Neutrophil (primary cell): ENCODE results near the gene FHOD3.

Experiments used
- H3K27ac ChIP-seq: fragments of 200-600 bp; sonication (generic); 2 replicates; pipeline ENCODE4 v1.5.1; 2016; ENCODE audit warnings: mild to moderate bottlenecking, moderate library complexity
- H3K27me3 ChIP-seq: fragments of 200-600 bp; sonication (generic); 2 replicates; pipeline ENCODE4 v1.6.0; 2016; ENCODE audit warnings: mild to moderate bottlenecking
- H3K36me3 ChIP-seq: fragments of 200-600 bp; sonication (generic); 2 replicates; pipeline ENCODE4 v1.5.1; 2017
- H3K4me1 ChIP-seq, 2 experiments: fragments of 200-600 bp in 1 of 2; sonication (generic) in 1 of 2; 1 replicate in 1 of 2; 2 replicates in 1 of 2; pipeline versions ENCODE4 v1.5.1 to v1.6.1; 2013 to 2016; ENCODE audit warnings: low read depth in 1 of 2, low read length in 1 of 2, mild to moderate bottlenecking in 1 of 2, moderate library complexity in 1 of 2; ENCODE audit not compliant: control insufficient read depth in 1 of 2, insufficient read depth in 1 of 2
- H3K4me3 ChIP-seq, 2 experiments: fragments of 200-600 bp in 1 of 2; sonication (generic) in 1 of 2; 1 replicate in 1 of 2; 2 replicates in 1 of 2; pipeline ENCODE4 v1.5.1; 2013 to 2016; ENCODE audit warnings: low read depth in 1 of 2, low read length in 1 of 2, mild to moderate bottlenecking in 1 of 2, moderate library complexity in 1 of 2
- H3K9me3 ChIP-seq: fragments of 200-600 bp; sonication (generic); 2 replicates; pipeline ENCODE4 v1.5.1; 2016
- CTCF ChIP-seq: fragments of 200-600 bp; sonication (generic); IDR thresholded peaks from 2 replicates; pipeline ENCODE4 v1.5.1; 2016; ENCODE audit warnings: antibody characterized with exemption

FHOD3 gene

DNA sequence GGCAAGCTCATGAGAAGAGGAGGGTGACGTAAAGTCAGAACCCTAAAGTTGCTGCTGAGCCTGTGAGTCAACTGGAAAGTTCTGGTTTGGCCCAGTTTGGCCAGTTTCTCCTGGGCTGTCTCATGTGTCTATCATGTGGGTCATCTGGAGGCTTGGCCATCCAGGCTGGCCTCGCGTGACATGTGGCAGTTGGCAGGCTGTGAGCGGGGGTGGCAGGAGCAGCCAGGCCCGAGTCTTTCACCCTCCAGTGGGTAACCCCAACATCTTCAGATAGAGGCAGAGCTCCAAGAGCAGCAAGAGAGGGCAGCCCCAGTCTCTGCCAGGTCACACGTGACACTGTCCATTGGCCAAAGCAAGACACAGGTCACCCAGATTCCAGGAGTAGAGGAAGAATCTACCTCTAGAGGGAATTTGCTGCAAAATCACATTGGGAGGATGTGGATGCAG is 51.5 kb downstream of the FHOD3 start:
- Histone ChIP-seq H3K27me3 (peaks cover 7% of the 10 kb centered on the region), H3K4me1 (no peaks in the 10 kb centered on the region), H3K27ac (no peak overlapping the region), H3K4me3 (no peak overlapping the region), H3K9me3 (no peaks in the 10 kb centered on the region), H3K36me3 (no peaks in the 10 kb centered on the region)
- no peak for TF ChIP-seq CTCF

DNA sequence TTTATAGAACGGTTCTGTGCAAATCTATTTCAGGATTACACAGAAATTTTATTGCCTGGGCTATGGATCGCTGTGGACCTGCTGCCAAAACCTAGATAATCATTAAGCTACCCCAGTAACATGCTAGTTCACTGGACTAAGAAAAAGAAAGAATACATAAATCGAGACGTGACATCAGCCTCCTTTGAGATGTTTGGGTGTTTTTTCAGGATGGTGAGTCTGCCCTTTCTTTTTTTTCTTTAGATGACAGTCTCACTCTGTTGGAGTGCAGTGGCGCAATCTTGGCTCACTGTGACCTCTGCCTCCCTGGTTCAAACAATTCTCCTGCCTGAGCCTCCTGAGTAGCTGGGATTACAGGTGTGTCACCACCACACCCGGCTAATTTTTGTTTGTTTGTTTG is 52.0 kb downstream of the FHOD3 start:
- TF ChIP-seq CTCF = no peak
- H3K9me3 ChIP-seq = no peaks in the 10 kb centered on the region

DNA sequence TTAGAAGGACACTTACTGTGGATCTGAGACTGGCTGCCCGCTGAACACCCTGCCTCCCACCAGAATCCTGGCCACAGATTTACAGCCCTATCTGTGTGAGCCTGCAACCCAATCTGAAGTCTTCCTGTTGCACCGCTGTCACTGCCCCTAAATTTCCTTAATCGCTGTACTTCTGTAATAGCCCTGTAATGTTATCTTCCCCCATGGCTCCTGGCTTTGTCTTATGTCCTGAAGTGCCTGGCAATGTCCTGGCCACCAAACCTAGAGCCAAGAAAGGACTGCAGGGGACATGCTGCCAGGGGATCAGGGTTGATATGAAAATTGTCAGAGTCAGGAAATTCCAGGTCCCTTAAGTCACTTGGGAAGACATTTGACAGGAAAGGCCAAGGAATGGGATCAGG is 52.7 kb downstream of the FHOD3 start:
- H3K27ac ChIP-seq = no peak overlapping the region
- no peaks in the 10 kb centered on the region for H3K9me3 ChIP-seq
- no peaks in the 10 kb centered on the region for H3K4me1 ChIP-seq
- H3K4me3 ChIP-seq = no peak overlapping the region
- TF ChIP-seq CTCF = no peak
- peaks cover 7% of the 10 kb centered on the region for H3K27me3 ChIP-seq
- H3K36me3 ChIP-seq = no peaks in the 10 kb centered on the region

More for the DNA sequence above, 52.0 kb downstream of the FHOD3 start:
- H3K36me3 ChIP-seq = no peaks in the 10 kb centered on the region
- peaks cover 7% of the 10 kb centered on the region for H3K27me3 ChIP-seq
- H3K4me1 ChIP-seq = no peaks in the 10 kb centered on the region
- H3K4me3 ChIP-seq = no peak overlapping the region
- H3K27ac ChIP-seq = no peak overlapping the region

DNA sequence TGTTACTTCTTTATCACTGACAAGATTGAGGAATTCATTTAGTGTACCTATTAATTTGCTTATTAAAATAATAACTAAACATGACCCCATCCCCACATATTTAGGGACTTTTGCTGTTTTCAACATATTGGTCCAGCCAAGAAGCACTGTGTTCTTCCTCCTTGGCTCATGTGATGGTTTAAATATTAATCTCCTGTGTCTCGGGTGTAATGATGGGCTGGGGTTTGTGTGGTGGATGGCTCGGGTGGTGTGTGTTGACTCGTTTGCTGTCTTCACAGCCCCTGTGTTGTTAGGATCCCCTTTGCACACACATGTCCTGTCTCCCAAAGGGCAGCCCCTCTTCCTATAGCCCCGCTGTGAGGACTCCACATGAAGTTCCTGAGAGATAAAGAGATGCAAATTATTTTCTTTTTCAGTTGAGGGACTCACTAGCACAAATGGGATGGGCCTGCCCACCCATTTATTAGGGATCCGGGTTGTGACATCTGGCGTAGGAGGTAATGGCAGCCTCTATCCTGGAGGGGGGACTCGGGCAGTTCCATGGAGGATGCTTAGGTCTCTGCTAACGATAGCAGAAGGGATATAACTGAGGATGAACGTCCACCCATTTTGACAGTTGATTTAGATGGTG is 53.4 kb downstream of the FHOD3 start:
- H3K27ac ChIP-seq = no peak overlapping the region
- no peaks in the 10 kb centered on the region for H3K4me1 ChIP-seq
- H3K4me3 ChIP-seq = no peak overlapping the region
- no peak for TF ChIP-seq CTCF
- H3K9me3 ChIP-seq = no peaks in the 10 kb centered on the region
- no peaks in the 10 kb centered on the region for H3K36me3 ChIP-seq
- H3K27me3 ChIP-seq = peaks cover 7% of the 10 kb centered on the region

DNA sequence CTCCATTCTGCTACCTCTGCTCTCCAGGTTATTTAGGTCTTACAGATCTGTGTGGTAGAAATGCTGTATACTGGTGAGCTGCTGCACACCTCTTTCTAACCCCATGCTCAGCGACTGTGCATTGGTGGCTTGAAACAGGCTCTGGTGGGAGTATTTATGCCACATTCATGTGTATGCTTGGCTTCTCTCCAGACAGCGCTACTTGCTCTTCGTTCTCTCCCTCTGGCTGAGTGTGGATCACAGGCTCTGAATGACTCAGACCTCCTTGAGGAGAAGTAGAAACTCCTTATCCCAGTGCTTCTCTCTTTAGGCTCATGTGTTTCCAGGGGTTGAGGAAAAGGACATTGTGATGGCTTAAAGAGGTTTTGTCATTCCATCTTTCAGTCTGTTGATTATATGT is 54.9 kb downstream of the FHOD3 start:
- no peaks in the 10 kb centered on the region for H3K36me3 ChIP-seq
- no peak for TF ChIP-seq CTCF
- H3K9me3 ChIP-seq = no peaks in the 10 kb centered on the region
- no peaks in the 10 kb centered on the region for H3K4me1 ChIP-seq
- no peak overlapping the region for H3K4me3 ChIP-seq
- H3K27ac ChIP-seq = no peak overlapping the region
- H3K27me3 ChIP-seq = peaks cover 7% of the 10 kb centered on the region
